GM21619 (cell line): ENCODE results near the gene SNRPF.

Experiments
- ATAC-seq: cut with Tn5 transposase; IDR thresholded peaks from one replicate; pipeline ENCODE4 v1.9.1; 2021; ENCODE audit not compliant: unreplicated experiment

Gene SNRPF

DNA sequence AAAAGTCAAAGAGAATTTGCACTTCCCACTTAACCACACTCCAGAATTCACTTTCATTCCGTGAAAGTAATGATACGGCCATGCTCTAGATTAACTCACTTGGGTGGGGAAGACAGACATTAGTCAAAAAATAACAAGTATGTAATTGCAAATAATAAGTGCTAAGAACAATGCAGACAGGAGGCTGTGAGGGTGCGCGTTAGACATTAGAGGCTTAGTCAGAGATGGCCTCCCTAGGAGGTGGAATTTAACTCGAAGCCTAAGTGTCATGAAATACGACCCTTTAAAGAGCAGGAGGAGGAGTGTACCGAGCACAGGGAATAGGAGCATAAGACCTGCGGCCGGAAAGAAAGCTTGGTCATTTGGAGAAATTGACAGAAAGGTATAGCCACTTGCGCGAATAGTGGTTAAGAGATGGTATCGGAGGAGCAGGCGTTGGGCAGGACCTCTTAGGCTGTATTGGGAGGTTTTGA lies 628 bp downstream of the SNRPF start:
- no peak for ATAC-seq

DNA sequence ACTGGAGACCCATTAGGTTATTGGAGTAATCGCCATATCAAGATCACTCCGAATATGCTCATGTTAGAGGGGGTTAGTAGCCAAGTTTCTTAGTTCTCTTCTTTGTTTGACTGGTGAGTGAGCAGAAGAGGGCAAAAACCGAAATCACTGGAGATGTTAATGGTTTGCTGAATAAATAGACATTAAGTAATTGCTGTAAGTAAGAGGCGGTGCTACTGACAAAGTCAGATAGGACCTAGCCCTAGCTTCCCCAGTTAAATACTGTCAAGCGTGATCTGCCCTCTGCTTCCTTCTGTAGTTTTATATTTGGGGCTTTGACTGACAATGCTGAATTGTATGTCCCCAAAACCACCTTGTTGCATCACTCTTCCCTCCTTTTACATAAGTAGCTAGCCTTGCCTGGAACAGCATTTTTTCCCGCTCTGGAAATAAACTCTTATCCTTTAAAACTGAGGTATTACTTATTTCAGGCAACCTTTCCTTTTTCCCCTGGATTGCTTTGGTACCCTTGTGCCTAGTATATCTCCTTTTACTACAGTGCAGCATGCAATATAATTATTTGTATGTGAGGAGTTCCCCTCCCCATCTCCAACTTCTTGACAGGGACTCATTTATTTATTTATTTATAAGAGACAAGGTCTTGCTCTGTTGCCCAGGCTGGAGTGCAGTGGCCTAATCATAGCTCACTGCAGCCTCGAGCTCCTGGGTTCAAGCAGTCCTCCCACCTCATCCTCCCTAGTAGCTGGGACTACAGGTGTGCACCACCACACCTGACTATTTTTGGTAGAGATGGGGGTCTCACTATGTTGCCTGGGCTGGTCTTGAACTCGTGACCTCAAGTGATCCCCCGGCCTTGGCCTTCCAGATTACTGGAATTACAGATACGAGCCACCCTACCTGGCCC lies 1.4 kb downstream of the SNRPF start:
- ATAC-seq: no peak

DNA sequence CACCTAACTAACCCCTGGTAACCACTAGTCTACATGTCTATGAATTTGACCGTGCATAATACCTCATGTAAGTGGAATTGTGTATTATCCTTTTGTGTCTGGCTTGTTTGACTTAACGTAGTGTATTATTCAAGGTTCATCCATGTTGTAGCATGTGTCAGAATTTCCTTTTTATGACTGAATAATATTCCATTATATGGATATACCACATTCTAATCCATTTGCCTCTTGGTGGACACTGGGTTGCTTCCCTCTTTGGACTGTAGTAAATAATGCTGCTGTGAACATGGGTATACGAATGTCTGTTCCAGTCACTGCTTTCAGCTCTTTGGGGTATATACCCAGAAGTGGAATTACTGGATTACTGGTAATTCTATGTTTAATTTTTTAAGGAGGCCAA lies 3.3 kb downstream of the SNRPF start:
- no peak for ATAC-seq

DNA sequence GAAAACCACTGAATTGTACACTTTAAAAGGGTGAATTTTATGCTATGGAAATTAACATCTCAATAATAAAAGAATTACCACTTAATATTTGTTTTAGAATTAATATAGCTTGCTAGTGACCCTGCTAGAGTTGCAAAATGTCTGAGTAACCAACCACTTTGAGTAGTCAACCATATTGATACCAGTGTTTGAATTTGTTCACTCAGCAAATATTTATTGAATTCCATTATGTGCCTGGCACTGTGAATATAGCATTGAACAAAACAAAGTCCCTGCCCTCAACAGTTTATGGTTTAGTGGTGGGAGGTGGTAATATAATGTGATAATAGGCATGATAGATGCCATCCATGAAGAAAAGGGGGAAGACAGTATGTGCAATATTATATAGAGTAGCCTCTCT lies 4.6 kb downstream of the SNRPF start:
- no peak for ATAC-seq

DNA sequence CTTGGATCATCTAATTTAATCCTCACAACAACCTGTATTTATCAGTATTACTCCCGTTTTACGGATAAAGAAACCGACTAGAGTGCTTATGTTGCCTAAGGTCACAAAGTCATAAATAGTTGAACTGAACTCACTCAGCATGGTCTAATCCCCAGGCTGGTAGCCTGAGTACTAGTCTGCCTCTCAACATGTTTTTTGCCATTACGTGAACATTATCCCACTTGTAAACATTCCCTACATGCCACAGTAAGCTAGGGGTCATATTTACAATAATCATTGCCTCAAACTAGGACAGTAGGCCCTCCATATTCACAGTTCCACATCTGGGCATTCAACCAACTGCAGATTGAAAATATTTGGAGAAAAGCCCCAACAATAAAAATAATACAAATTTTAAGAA lies 12.1 kb downstream of the SNRPF start:
- ATAC-seq: no peak

DNA sequence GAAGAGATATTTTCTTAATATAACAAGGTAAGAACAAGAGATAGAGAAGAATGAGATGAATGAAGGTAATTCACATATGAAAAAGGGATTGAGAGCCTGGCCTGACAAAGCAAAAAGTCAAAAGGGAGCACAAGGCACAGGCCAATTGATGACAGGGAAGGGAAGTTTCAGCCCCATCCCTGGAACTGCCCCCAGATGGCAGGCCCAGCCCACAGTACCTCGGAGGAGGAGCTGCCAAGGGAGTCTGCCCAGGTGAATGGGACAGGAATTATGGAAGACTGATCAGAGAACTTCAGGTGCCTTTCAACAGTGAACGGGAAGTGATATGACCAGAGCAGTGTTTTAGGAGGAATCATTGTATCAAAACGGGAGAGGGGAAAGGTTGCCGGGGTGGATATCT lies 15.7 kb downstream of the SNRPF start:
- no peak for ATAC-seq

DNA sequence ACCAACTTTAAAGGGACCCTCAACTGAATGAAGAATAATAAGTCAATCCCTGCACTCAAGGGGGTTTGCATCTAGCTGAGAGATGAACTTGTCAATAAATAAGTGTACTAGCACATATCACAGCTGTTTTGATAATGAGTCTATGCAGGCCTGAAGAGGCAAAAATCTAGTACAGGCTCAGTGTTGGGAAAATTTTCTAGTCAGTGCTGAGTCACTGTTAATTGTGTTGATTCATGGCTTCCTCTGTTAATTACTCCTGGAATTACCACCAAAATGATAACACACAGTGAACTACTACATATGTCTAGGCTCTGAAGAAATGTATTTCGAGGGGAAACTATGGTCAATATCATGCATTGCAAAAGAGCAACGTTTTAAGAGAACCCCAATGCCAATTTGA lies 18.9 kb downstream of the SNRPF start:
- ATAC-seq: no peak

DNA sequence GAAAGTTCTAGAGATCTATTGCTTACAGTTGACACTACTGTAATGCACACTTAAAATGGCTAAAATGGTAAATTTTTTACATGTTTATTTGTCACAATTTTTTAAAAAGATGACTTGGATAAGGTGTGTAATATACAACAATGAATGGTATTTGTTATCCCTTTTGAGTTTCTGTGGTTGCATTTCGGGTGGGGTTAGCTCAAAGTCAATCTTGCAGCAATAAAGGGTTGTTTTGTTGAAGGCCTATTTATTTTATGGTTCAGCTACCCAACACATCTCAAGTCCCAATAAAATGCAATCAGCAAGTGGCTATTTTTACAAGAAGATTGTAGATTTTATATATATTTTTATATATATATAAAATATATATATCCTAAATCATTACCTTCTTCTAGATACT lies 22.1 kb downstream of the SNRPF start:
- no peak for ATAC-seq

DNA sequence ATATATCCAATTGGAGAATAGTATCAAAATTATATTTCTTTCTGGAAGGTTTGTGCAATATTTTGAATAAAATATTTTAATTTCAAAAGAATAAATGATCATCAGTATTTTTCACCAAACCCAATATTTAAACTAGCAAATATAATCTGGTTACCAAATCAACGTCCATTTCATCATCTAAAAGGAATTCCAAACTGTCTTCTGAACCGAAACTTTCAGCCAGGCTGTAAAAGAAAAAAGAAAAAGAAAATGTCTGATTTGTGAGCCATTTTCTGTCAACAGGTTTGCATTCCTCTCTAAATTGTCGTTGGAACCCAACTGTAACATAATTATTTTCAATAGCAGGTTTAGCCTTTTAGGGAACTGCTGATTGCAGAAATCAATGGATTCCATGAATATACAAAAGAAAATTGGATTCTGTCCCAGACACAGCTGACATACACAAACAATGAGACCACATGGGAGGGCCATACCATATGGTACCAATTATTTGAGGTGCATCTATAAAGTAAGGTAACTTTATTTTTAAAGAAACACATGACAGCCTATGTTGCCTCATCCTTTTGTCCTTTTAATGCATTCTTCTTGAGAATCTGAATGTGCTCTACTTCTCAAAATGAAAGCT lies 22.7 kb downstream of the SNRPF start:
- ATAC-seq: no peak

DNA sequence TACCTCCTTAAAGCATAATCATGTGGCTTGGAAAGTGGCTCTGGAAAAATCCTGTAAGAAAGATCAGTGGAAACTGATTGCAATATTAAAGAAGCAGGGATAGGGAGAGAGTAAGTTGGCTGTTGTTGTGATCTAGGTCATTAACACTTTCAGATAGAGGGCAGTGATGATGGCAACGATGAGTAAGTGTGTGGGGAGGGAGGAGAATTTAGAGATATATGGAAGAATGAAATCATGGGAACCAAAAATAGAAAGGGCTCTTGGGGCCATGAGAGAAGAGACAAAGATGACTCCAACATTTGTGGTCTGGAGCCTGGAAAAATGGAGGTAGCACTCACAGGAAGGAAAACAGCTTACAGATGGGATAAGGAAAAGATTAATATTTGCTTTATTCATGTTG lies 23.3 kb downstream of the SNRPF start:
- ATAC-seq: no peak

DNA sequence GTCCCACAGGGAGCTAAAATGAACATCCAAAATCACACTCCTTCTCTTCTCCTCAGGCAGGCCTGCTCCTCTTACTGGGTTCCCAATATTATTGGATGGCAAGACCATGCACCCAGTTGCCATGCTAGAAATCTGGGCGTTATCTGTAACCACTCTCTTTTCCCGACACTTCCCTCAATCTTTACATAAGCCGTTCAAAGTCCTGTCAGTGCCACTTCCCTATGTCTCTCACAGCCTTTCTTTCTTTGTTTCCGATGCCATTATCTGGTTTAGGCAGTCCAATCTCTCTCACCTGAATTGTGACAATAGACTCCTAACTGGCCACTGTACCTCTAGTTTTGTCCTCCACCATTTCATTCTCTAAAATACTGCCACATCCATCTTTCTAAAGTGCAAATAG lies 24.1 kb downstream of the SNRPF start:
- no peak for ATAC-seq

DNA sequence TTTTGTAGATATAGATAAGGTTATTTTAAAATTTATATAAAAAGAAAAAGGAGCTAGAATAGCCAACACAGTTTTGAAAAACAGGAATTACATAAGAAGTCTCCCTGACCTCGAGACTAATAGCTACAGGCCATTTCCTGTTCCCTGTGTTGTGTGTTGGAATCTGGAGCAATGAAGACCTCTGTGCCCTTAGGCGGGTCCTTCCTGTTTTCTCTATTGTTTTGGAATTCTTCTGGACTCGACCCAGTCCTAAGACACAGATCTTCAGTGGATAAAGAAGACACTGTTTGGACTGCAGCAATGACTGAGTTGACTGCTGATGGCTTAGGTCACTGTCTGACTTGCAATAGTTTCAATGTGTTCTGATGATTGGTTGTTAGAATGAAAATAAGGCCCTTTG lies 26.2 kb downstream of the SNRPF start:
- ATAC-seq: no peak

DNA sequence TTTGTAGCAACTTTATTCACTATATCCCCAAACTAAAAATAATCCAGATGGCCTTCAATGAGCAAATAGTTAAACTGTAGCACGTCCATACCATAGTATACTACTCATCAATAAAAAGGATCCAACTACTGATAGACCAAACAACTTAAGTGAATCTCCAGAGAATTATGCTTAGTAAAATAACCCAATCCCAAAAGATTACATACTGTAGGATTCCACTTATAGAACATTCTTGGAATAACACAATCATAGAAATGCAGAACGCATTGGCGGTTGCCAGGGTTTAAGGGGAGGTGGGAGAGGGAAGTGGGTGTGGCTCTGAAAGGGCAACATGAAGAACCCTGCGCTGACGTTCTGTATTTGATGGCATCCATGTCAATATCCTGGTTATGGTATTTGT lies 28.6 kb downstream of the SNRPF start:
- no peak for ATAC-seq

DNA sequence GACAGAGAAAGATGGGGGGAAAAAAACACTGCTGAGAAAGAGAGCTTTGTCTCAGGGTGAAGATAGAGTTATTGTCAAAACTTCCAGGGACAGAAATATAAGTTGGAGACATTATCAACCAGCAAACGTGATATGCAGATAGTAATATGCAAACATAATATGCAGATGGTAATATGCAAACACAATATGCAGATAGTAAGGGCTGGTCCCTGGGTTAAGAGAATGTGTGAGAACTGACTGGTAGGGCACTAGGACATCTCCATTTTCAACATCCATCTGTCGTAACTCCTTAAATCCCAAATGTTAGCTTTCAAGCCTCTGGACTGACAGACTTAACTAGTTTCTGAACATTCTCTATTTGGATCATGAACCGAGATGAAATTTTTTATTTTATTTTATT lies 32.2 kb downstream of the SNRPF start:
- ATAC-seq: no peak

DNA sequence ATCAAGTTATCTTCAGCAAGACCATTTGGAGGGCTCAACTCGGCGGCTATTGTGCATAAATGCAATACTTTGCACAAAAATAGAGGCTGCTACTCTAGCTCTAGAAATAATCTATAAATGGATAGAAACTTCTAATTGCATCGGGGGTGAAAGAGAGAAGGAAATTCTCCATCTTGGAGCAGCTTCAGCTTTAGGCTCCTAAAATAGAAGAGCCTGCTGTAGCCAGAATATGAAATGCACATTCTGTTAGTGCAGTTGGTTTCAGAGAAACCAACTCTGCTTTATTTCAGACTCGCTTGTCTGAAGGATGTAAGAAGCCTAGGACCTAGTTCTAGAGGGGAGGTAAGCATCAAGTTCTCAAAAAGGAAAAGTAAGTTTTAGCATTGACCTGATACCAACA lies 38.1 kb downstream of the SNRPF start:
- no peak for ATAC-seq

DNA sequence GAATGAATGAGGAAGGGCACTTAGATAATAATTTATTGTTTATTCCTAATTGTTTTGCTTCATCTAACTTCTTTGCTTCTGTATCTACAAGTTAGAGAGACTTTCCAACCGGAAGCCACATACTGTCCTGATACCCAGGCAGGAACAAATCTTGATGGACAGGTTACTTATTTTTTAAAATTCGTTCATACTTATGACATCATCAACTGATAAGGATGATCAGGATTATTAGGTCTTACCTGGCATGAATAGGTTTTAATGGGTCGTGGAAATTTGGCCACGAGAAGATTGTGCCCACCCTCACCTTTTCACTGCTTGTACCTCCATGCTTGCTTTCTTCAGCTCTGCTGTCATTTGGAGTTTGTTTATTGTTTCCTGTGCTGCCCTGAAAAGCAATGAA lies 39.3 kb downstream of the SNRPF start:
- ATAC-seq: no peak

DNA sequence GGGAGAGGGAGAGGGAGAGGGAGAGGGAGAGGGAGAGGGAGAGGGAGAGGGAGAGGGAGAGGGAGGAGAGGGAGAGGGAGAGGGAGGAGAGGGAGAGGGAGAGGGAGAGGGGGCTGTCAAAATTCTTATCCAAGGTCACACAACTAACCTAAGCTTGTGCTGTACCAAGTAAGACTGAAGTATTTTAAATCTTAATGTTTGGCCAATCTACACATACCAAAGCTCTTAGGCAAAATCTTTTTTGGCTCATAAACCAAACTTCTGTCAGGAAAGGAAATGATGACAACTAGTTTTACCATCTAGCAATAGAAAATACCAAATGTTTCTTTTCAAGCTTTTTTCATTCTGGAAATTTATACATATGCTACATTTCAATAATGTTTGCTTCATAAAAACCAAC lies 49.8 kb downstream of the SNRPF start:
- no peak for ATAC-seq

DNA sequence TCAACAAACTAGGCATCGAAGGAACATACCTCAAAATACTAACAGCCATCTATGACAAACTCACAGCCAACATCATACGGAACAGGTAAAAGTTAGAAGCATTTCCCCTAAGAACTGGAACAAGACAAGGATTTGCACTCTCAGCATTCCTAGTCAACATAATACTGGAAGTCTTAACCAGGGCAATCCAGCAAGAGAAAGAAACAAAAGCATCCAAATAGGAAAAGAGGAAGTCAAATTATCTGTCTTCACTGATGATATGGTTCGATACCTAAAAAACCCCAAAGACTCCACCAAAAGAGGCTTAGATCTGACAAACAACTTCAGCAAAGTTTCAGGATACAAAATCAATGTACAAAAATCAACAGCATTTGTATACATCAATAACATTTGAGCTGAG lies 51.1 kb downstream of the SNRPF start:
- no peak for ATAC-seq
